HUES48 (cell line): ENCODE data around the gene TSPAN2.

Experiments
- H3K27ac ChIP-seq: one replicate; pipeline ENCODE4 v1.7.0; 2013; ENCODE audit warnings: low read depth, low read length, inconsistent platforms
- H3K27me3 ChIP-seq: 2 replicates; pipeline ENCODE4 v1.6.1; 2013; ENCODE audit warnings: mild to moderate bottlenecking, low read length; ENCODE audit not compliant: control insufficient read depth, insufficient read depth
- H3K36me3 ChIP-seq: 2 replicates; pipeline ENCODE4 v1.6.1; 2013; ENCODE audit warnings: low read length; ENCODE audit not compliant: control insufficient read depth, insufficient read depth
- H3K4me1 ChIP-seq: 2 replicates; pipeline ENCODE4 v1.6.1; 2013; ENCODE audit warnings: mild to moderate bottlenecking, low read length; ENCODE audit not compliant: control insufficient read depth, insufficient read depth
- H3K4me3 ChIP-seq: 2 replicates; pipeline ENCODE4 v1.5.1; 2013; ENCODE audit warnings: mild to moderate bottlenecking, low read depth, low read length
- H3K9ac ChIP-seq: 2 replicates; pipeline ENCODE4 v1.6.1; 2013; ENCODE audit warnings: mild to moderate bottlenecking, low read depth, low read length, moderate library complexity
- H3K9me3 ChIP-seq: 2 replicates; pipeline ENCODE4 v1.6.1; 2013; ENCODE audit warnings: low read length; ENCODE audit not compliant: control insufficient read depth, insufficient read depth

The TSPAN2 gene

DNA sequence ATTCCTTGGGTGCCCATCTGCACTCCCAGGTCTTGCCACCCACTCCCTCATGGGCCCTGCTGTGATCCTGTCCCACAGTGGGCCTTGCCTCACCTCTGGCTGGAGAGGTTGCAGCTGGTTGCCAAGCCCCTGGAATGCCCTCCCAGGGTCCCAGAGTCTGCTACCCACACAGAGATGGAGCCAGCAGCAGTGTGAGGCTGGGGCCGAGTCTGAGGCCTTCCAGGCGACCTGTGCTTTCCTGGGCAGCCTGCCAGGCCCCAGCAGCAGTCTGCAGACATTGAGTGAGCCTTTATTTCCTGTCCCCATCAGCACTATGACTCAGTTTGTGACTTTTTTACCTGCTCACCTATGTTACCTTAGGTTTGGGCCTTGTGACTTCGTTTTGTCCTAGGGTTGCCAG, 25.0 kb upstream of the TSPAN2 start:
- Histone ChIP-seq H3K27ac (no peak overlapping the region), H3K27me3 (peaks cover 10% of the 10 kb centered on the region), H3K36me3 (no peaks in the 10 kb centered on the region), H3K4me1 (peaks cover 14% of the 10 kb centered on the region), H3K9me3 (no peaks in the 10 kb centered on the region), H3K4me3 (no peak overlapping the region), H3K9ac (no peak overlapping the region)

DNA sequence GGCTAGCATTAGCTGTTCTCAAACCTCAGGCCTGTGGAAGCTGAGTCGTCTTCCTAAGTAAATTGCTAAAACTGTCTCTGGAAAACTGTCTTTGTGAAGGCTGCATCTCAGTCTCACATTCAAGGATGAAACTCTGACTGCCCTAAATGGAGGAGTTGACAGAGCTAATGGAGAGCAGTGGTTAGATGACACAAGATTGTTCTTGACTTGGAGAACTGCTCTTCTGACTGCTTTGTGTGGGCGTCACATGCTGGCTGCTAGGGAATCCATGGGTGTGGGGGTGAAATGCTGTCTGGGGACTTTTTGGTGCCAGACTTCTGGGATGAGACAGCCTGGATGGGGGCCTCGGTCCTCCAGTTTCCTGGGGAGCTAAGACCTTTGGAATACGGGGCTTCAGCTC, 24.5 kb upstream of the TSPAN2 start:
- Histone ChIP-seq H3K4me1 (peaks cover 14% of the 10 kb centered on the region), H3K9me3 (no peaks in the 10 kb centered on the region), H3K27ac (no peak overlapping the region), H3K9ac (no peak overlapping the region), H3K36me3 (no peaks in the 10 kb centered on the region), H3K4me3 (no peak overlapping the region), H3K27me3 (peaks cover 10% of the 10 kb centered on the region)

DNA sequence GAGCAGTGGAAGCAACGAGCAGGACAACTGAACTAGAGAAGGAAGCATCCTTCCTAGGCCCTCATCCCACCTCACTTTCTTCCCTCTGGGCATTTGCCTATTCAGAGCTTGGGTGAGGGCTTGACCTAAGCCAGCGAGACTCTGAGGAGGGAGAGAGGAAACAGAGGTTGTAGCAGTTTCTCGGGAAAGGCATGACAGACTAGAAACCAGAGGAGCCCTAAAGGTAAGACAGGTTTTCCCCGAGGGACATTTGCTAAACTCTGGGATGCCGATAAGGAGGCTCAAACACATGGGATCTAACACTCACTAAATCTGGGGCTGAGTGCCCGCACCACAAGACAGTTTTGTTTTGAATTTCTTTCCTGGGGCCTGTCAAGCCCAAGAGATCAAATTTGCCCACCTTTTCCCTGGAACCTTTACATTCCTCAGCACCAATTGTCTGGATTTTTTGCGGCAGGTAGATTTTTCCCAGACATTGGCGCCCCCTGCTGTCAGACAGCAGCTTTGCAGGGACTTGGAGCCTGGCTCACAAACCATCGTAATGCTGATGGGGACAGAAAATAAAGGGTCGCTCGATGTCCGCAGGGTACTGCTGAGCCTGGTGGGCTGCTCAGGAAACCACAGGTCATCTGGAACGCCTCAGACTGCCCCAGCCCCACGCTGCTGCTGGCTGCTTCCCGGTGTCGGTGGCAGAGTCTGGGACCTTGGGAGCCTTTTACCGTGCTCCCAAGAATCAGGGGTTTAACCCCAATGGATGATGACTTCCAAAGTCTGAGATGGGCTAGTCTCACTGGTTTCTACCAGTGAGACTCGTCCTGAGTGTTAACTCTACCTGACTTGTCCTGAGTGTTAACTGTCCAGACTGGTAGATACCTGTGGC, 23.4 kb upstream of the TSPAN2 start:
- H3K4me1 ChIP-seq = peaks cover 14% of the 10 kb centered on the region
- no peak overlapping the region for H3K27ac ChIP-seq
- H3K4me3 ChIP-seq = peak overlapping the region; percentile 42; the same call in 1 of the 2 replicates
- no peaks in the 10 kb centered on the region for H3K9me3 ChIP-seq
- H3K36me3 ChIP-seq = no peaks in the 10 kb centered on the region
- no peak overlapping the region for H3K9ac ChIP-seq
- peaks cover 10% of the 10 kb centered on the region for H3K27me3 ChIP-seq

DNA sequence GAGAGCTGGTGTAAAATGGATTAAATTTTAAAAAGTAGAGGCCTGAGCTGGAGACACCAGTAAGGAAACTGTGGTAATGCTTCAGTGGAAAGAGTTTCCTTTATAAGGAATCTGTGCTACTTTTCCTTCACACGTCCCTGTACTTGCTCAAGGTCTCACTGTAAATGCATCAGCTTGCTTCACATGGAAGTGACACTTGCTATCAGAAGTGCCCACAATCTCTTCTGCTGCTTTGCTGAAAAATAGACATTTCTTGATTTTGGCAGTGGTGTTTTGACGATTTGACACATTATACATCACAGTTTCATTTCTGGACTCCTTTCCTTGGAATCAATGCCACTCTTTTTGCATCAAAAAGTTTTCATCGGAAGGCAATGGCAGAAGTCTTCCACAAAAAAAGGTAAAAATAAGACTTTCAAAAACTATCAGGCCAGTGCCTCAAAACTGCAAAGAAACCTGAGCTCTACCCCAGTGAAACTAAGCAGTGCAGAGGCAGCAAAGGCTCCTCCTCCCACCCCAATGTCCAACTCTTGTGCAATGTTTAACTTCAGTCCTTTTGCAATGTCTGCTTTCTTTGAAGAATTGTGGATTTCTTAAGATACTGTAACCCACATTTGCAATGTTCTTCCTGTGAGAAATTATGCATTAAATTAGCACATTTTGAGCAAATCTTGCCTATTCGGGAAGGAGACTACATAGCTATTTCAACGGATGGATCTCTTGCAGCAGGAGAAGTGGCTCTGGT, 18.4 kb upstream of the TSPAN2 start:
- H3K36me3 ChIP-seq = no peaks in the 10 kb centered on the region
- H3K27me3 ChIP-seq = no peaks in the 10 kb centered on the region
- H3K4me3 ChIP-seq = no peak overlapping the region
- H3K9ac ChIP-seq = no peak overlapping the region
- H3K4me1 ChIP-seq = peaks cover 10% of the 10 kb centered on the region
- no peak overlapping the region for H3K27ac ChIP-seq
- no peaks in the 10 kb centered on the region for H3K9me3 ChIP-seq

DNA sequence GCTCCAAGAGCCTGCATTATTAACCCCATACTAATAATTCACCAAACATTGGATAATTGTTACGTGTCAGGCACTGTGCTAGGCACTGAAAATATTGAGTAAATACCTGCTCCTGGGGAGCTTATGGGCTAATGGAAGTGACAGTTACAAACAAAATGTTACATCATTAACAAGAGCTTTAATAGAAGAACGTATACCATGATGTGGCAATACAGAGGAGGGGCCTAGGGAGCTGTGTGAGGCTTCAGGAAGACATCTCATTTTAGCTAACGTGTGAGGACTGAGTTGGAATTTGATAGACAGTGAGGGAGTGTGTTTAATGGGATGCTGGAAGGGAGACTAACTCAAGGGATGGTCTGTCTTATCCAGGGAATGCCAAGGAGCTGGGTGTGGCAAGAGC, 16.5 kb upstream of the TSPAN2 start:
- H3K27me3 ChIP-seq = no peaks in the 10 kb centered on the region
- no peaks in the 10 kb centered on the region for H3K9me3 ChIP-seq
- H3K36me3 ChIP-seq = no peaks in the 10 kb centered on the region
- no peak overlapping the region for H3K4me3 ChIP-seq
- no peaks in the 10 kb centered on the region for H3K4me1 ChIP-seq
- H3K27ac ChIP-seq = no peak overlapping the region
- no peak overlapping the region for H3K9ac ChIP-seq

DNA sequence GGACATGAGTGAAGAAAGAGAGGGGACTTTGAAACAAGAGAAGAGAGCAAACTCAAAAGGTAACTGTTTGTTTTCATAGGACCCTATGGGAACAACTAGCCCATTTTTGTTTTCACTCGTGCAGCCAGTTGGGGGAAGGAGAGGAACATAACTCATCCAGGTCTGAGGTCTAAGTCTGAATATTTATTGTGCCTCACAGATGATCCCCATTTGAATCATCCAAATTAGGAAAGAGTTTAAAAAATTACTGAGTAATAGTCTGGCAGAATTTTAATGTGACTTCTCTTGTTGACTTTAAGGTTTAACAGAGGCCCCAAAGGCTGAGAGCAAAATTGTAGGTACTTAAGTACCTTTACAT, 10.4 kb upstream of the TSPAN2 start:
- H3K4me1 ChIP-seq = peaks cover 20% of the 10 kb centered on the region
- no peaks in the 10 kb centered on the region for H3K36me3 ChIP-seq
- H3K4me3 ChIP-seq = no peak overlapping the region
- H3K9me3 ChIP-seq = no peaks in the 10 kb centered on the region
- H3K27ac ChIP-seq = no peak overlapping the region
- no peaks in the 10 kb centered on the region for H3K27me3 ChIP-seq
- no peak overlapping the region for H3K9ac ChIP-seq

DNA sequence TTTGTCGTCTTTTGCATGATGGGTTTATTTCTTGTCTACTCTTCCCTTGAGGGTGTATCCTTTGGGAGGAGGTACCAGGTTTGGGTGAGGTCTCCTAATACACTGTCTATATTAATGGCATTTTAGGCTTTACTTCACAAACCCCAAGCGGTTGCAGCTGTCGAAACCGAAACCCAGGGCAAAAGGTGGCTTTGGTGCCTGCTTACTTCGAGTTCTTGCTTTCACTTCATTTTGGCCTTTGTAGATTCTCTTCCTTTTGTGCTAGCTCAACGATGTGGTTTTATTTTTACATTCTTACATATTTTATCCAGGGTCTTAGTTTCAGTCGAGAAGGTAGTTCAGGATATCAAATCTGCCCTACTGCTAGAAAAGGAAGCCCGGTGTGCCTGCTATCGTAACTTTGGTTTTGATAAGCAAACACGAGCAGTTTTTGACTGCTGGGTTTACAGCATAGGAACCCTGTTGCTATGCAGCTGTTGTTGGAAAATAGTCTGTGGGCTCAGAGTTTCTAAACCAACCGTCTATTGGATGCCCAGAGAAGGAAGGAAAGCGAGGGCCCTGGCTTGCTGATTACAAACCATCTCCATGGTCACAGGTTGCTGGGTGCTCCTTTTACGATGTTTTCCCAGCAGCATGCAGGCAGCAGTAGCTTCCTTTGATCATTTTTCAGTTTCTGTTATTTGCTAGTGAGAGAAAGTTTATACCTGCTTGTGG, 9.8 kb upstream of the TSPAN2 start:
- Histone ChIP-seq H3K4me1 (peaks cover 20% of the 10 kb centered on the region), H3K9ac (no peak overlapping the region), H3K27ac (no peak overlapping the region), H3K36me3 (no peaks in the 10 kb centered on the region), H3K4me3 (no peak overlapping the region), H3K9me3 (no peaks in the 10 kb centered on the region), H3K27me3 (no peaks in the 10 kb centered on the region)

DNA sequence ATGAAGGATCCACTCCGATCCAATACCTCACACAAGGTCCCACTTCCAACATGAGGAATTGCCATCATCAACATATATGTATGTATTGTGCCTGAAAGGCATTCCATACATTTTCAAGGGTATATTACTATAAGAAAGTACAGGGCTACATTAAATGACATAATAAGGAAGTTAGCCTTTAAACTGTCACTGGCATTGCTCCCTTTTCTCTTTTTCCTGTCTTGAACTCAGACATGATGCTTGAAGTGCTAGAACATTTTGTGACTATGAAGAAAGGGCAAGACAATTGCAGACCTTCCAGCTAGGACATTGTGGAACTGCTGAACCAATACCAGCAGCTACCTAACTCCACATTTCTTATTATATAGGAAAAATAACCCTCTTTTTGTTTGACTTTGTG, 2.9 kb upstream of the TSPAN2 start:
- H3K9ac ChIP-seq = no peak overlapping the region
- peaks cover 13% of the 10 kb centered on the region for H3K4me1 ChIP-seq
- H3K36me3 ChIP-seq = no peaks in the 10 kb centered on the region
- H3K27me3 ChIP-seq = peaks cover 9% of the 10 kb centered on the region; the same call in 1 of the 2 replicates
- H3K27ac ChIP-seq = no peak overlapping the region
- no peak overlapping the region for H3K4me3 ChIP-seq
- no peaks in the 10 kb centered on the region for H3K9me3 ChIP-seq

DNA sequence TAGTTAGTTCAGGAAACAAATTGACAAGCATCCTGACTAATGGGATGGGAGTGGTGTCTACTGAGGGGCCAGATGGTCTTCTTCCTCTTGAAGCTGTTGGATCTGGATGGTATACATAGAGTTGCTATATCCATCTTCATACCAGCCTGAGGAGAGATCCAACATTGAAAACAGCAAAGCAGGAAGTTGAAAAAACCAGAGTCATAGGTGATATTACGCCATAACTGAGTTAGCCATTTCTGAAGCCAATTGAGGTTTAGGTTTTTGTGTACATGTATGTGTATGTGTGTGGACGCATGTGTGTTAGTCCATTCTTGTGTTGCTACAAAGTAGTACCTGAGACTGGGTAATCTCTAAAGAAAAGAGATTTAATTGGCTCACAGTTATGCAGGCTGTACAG, 2.3 kb upstream of the TSPAN2 start:
- H3K27ac ChIP-seq = no peak overlapping the region
- no peak overlapping the region for H3K9ac ChIP-seq
- no peaks in the 10 kb centered on the region for H3K36me3 ChIP-seq
- H3K27me3 ChIP-seq = peaks cover 9% of the 10 kb centered on the region; the same call in 1 of the 2 replicates
- no peaks in the 10 kb centered on the region for H3K9me3 ChIP-seq
- peaks cover 13% of the 10 kb centered on the region for H3K4me1 ChIP-seq
- H3K4me3 ChIP-seq = no peak overlapping the region

DNA sequence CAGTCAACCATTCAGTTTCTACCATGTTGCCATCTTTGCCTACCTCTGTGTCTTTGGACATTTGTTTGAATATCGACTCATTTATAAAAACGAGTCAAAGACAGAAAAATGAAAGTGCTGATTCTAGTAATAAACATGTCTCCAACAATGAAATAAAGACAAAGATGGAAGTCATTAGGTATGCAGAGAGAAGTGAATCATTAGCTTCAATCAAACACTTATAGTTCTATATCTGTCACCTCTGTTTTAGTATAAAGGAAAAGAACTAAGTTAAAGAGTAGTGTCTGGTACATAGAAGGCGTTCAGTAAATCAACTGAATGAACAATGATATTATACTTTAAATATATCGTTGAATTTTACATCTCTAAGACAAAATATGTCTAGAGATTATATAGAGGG, 1.7 kb upstream of the TSPAN2 start:
- Histone ChIP-seq H3K27me3 (peaks cover 9% of the 10 kb centered on the region; the same call in 1 of the 2 replicates), H3K27ac (no peak overlapping the region), H3K36me3 (no peaks in the 10 kb centered on the region), H3K9me3 (no peaks in the 10 kb centered on the region), H3K4me1 (peaks cover 13% of the 10 kb centered on the region), H3K4me3 (no peak overlapping the region), H3K9ac (no peak overlapping the region)
